ENCODE data around the gene PALLD. TPM values are rescaled to one million over a fixed set of nuclear protein-coding genes. Genes with fewer than 3 reads are reported as not detected.

The PALLD gene
- total RNA-seq, 5 donors from 2014 or later (not counting 1 experiment from before 2014, with no cell fraction given) = 0.56 to 1.9 (median 0.93) TPM

- POLR2A ChIA-PET = no interaction called here
- Histone ChIP-seq H3K4me1 (ENCODE audit: control insufficient read depth in 1 of 2, extremely low read depth in 1 of 2, insufficient read depth in 2 of 2, low read length in 2 of 2) (no peaks in the 10 kb centered on the region), H3K9me3 (no peaks in the 10 kb centered on the region), H3K27ac (ENCODE audit: low read length) (no peak overlapping the region), H3K36me3 (ENCODE audit: control insufficient read depth in 2 of 2, extremely low read depth in 1 of 2, insufficient read depth in 1 of 2, low read length in 1 of 2) (no peaks in the 10 kb centered on the region), H3K27me3 (replicated peaks in 1 of 2; ENCODE audit: control insufficient read depth in 2 of 2, extremely low read depth in 1 of 2, insufficient read depth in 2 of 2, low read length in 1 of 2) (no peaks in the 10 kb centered on the region), H3K4me3 (ENCODE audit: control insufficient read depth in 1 of 2, extremely low read depth in 1 of 2, low read length in 1 of 2) (no peak overlapping the region)
- CTCF ChIA-PET = interaction anchor here in 1 of 2 donors (0.6 kb wide), 1 partner anchor 12 kb away, joined by 3 read pairs; no protein-coding TSS in a partner anchor
- Mint-ChIP-seq H3K4me1 (no peaks in the 10 kb centered on the region), H3K4me3 (no peak overlapping the region), H3K36me3 (no peaks in the 10 kb centered on the region), H3K9me3 (no peaks in the 10 kb centered on the region), H3K27me3 (peaks cover 4% of the 10 kb centered on the region in 2 donors), H3K27ac (no peak overlapping the region)
- WGBS (ENCODE audit: insufficient coverage) = 61% methylated on average over 6 of the region's 9 CpGs
- DNase-seq = no peak
- ATAC-seq (replicated peaks in 1 of 4) = no peak
Measured at GRCh38 chr4:168540086-168540485, 43.2 kb downstream of the PALLD start.

DNA sequence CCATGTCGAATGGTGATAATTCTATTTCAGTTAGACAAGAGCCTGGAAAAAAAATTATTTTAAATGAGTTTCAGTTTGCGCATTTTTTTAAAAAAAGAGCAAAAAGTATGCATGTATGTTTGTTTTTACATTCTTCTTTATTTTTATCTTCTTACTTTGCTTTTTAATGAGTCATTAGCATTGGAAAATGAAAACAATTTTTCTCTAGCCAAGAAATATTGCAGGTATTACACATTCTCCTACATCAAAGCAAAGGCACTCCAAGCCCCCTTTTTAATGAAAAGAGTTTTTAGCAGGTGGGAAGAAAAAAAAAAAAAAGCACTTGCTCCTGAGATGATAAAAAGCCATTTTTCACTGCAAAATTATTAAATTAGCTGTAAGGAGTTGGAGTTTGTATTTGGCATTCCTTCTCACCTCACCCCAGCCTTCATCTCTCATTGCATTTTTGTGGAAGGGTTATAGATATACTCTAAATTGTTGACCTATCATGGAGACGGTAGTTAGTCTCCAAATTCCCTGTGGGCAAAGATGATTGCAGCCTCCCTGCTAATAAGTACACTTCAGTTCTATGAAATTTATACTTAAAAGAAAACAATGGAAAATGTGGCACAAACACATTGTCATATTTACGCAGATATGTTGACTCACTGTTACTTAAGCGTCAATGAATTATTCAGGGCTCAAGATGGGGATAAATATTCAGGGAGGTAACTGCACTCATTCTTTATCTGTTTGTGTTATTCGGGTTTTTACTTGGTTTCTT lies 43.8 kb downstream of the PALLD start:
- Histone ChIP-seq H3K4me3 (ENCODE audit: control insufficient read depth in 1 of 2, extremely low read depth in 1 of 2, low read length in 1 of 2) (no peak overlapping the region), H3K9me3 (no peaks in the 10 kb centered on the region), H3K36me3 (ENCODE audit: control insufficient read depth in 2 of 2, extremely low read depth in 1 of 2, insufficient read depth in 1 of 2, low read length in 1 of 2) (no peaks in the 10 kb centered on the region), H3K4me1 (ENCODE audit: control insufficient read depth in 1 of 2, extremely low read depth in 1 of 2, insufficient read depth in 2 of 2, low read length in 2 of 2) (no peaks in the 10 kb centered on the region), H3K27me3 (replicated peaks in 1 of 2; ENCODE audit: control insufficient read depth in 2 of 2, extremely low read depth in 1 of 2, insufficient read depth in 2 of 2, low read length in 1 of 2) (no peaks in the 10 kb centered on the region), H3K27ac (ENCODE audit: low read length) (no peak overlapping the region)
- Mint-ChIP-seq H3K4me1 (no peaks in the 10 kb centered on the region), H3K27ac (no peak overlapping the region), H3K4me3 (no peak overlapping the region), H3K9me3 (no peaks in the 10 kb centered on the region), H3K27me3 (peaks cover 4 to 5% of the 10 kb centered on the region in 2 donors), H3K36me3 (no peaks in the 10 kb centered on the region)
- ChIA-PET CTCF (interaction anchor here in 1 of 2 donors (0.6 kb wide), 1 partner anchor 11 kb away, joined by 3 read pairs; no protein-coding TSS in a partner anchor), POLR2A (no interaction called here)
- WGBS (ENCODE audit: insufficient coverage) = 93% methylated on average over 2 of the region's 6 CpGs
- no peak for ATAC-seq (replicated peaks in 1 of 4)
- DNase-seq = no peak

DNA sequence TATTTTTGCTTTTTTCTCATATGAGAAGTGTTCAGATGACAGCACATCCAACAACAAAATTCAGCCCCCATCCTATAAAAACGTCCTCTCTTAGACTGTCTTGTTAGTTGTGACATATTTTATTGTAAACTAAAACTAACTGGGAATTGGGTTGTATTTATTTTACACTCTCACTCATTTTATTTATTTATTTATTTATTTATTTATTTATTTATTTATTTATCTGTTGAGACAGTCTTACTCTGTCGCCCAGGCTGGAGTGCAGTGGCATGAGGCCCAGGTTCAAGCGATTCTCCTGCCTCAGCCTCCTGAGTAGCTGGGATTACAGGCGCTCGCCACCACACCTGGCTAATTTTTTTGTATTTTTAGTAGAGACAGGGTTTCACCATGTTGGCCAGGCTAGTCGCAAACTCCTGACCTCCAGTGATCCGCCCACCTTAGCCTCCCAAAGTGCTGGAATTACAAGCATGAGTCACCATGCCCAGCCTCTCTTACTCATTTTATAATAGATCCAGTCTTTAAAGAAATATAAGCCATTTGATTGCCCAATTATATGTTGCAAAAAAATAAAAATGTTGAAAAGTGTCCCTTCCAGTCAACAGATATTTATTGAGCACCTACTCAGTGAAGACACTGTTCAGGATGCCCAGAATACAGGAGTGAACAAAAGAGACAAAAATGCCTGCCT lies 44.6 kb downstream of the PALLD start:
- Histone ChIP-seq H3K4me3 (ENCODE audit: control insufficient read depth in 1 of 2, extremely low read depth in 1 of 2, low read length in 1 of 2) (no peak overlapping the region), H3K36me3 (ENCODE audit: control insufficient read depth in 2 of 2, extremely low read depth in 1 of 2, insufficient read depth in 1 of 2, low read length in 1 of 2) (no peaks in the 10 kb centered on the region), H3K9me3 (no peaks in the 10 kb centered on the region), H3K27me3 (replicated peaks in 1 of 2; ENCODE audit: control insufficient read depth in 2 of 2, extremely low read depth in 1 of 2, insufficient read depth in 2 of 2, low read length in 1 of 2) (no peaks in the 10 kb centered on the region), H3K27ac (ENCODE audit: low read length) (no peak overlapping the region), H3K4me1 (ENCODE audit: control insufficient read depth in 1 of 2, extremely low read depth in 1 of 2, insufficient read depth in 2 of 2, low read length in 2 of 2) (no peaks in the 10 kb centered on the region)
- ATAC-seq (replicated peaks in 1 of 4) (no peak), DNase-seq (no peak)
- Mint-ChIP-seq H3K9me3 (no peaks in the 10 kb centered on the region), H3K36me3 (no peaks in the 10 kb centered on the region), H3K4me1 (no peaks in the 10 kb centered on the region), H3K27me3 (peaks cover 4 to 5% of the 10 kb centered on the region in 2 donors), H3K27ac (no peak overlapping the region), H3K4me3 (no peak overlapping the region)
- WGBS (ENCODE audit: insufficient coverage) = no CpG with 5 or more reads among the region's 7 CpGs
- ChIA-PET POLR2A (no interaction called here), CTCF (no interaction called here)

- no peaks in the 10 kb centered on the region for H3K9me3 Mint-ChIP-seq
- no peak overlapping the region for H3K27ac Mint-ChIP-seq
- ATAC-seq (replicated peaks in 1 of 4) (no peak), DNase-seq (no peak)
- ChIA-PET POLR2A (no interaction called here), CTCF (no interaction called here)
- Histone ChIP-seq H3K27ac (ENCODE audit: low read length) (no peak overlapping the region), H3K27me3 (replicated peaks in 1 of 2; ENCODE audit: control insufficient read depth in 2 of 2, extremely low read depth in 1 of 2, insufficient read depth in 2 of 2, low read length in 1 of 2) (no peaks in the 10 kb centered on the region), H3K4me3 (ENCODE audit: control insufficient read depth in 1 of 2, extremely low read depth in 1 of 2, low read length in 1 of 2) (no peak overlapping the region), H3K9me3 (no peaks in the 10 kb centered on the region), H3K36me3 (ENCODE audit: control insufficient read depth in 2 of 2, extremely low read depth in 1 of 2, insufficient read depth in 1 of 2, low read length in 1 of 2) (no peaks in the 10 kb centered on the region), H3K4me1 (ENCODE audit: control insufficient read depth in 1 of 2, extremely low read depth in 1 of 2, insufficient read depth in 2 of 2, low read length in 2 of 2) (no peaks in the 10 kb centered on the region)
- no peak overlapping the region for H3K4me3 Mint-ChIP-seq
- no CpG with 5 or more reads among the region's 4 CpGs for WGBS (ENCODE audit: insufficient coverage)
- no peaks in the 10 kb centered on the region for H3K36me3 Mint-ChIP-seq
- peaks cover 0 to 1% of the 10 kb centered on the region in 2 donors for H3K27me3 Mint-ChIP-seq
- H3K4me1 Mint-ChIP-seq = no peaks in the 10 kb centered on the region
Measured at GRCh38 chr4:168549143-168549542, 52.3 kb downstream of the PALLD start.

GRCh38 chr4:168550064-168550766 lies 53.4 kb downstream of the PALLD start:
- no peaks in the 10 kb centered on the region for H3K36me3 Mint-ChIP-seq
- no peak overlapping the region for H3K4me3 ChIP-seq (ENCODE audit: control insufficient read depth in 1 of 2, extremely low read depth in 1 of 2, low read length in 1 of 2)
- peaks cover 0 to 1% of the 10 kb centered on the region in 2 donors for H3K27me3 Mint-ChIP-seq
- H3K27ac Mint-ChIP-seq = no peak overlapping the region
- CTCF ChIA-PET = no interaction called here
- H3K27ac ChIP-seq (ENCODE audit: low read length) = no peak overlapping the region
- no peaks in the 10 kb centered on the region for H3K9me3 Mint-ChIP-seq
- POLR2A ChIA-PET = no interaction called here
- ATAC-seq (replicated peaks in 1 of 4) (no peak), DNase-seq (no peak)
- no peaks in the 10 kb centered on the region for H3K4me1 Mint-ChIP-seq
- H3K27me3 ChIP-seq (replicated peaks in 1 of 2; ENCODE audit: control insufficient read depth in 2 of 2, extremely low read depth in 1 of 2, insufficient read depth in 2 of 2, low read length in 1 of 2) = no peaks in the 10 kb centered on the region
- no peaks in the 10 kb centered on the region for H3K9me3 ChIP-seq
- no peaks in the 10 kb centered on the region for H3K36me3 ChIP-seq (ENCODE audit: control insufficient read depth in 2 of 2, extremely low read depth in 1 of 2, insufficient read depth in 1 of 2, low read length in 1 of 2)
- WGBS (ENCODE audit: insufficient coverage) = 69% methylated on average over 2 of the region's 5 CpGs
- no peak overlapping the region for H3K4me3 Mint-ChIP-seq
- no peaks in the 10 kb centered on the region for H3K4me1 ChIP-seq (ENCODE audit: control insufficient read depth in 1 of 2, extremely low read depth in 1 of 2, insufficient read depth in 2 of 2, low read length in 2 of 2)

DNA sequence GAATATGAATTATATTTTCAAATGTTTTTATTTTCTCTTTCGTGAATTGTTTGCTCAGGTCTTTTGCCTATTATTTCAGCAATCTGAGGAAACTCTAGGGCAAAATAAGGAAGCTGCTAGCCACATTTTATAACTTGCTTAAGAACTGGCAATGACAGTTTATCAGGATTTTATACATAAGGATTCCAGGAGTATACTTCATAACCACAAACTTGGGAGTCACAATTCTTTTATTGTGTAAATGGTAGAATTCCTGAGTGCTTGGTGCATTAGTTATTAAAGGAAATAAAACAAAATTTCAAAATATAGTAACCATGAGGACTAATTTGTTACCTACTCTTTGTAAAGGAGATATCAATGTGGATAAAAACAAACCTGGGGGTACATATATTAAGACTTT lies 54.4 kb downstream of the PALLD start:
- no peaks in the 10 kb centered on the region for H3K27me3 Mint-ChIP-seq
- H3K27ac Mint-ChIP-seq = no peak overlapping the region
- H3K36me3 ChIP-seq (ENCODE audit: control insufficient read depth in 2 of 2, extremely low read depth in 1 of 2, insufficient read depth in 1 of 2, low read length in 1 of 2) = no peaks in the 10 kb centered on the region
- no peak overlapping the region for H3K27ac ChIP-seq (ENCODE audit: low read length)
- no peaks in the 10 kb centered on the region for H3K4me1 Mint-ChIP-seq
- no peaks in the 10 kb centered on the region for H3K9me3 Mint-ChIP-seq
- POLR2A ChIA-PET = no interaction called here
- CTCF ChIA-PET = interaction anchor here in 1 of 2 donors (0.6 kb wide), 1 partner anchor 957 kb away, joined by 3 read pairs; no protein-coding TSS in a partner anchor
- no peaks in the 10 kb centered on the region for H3K27me3 ChIP-seq (replicated peaks in 1 of 2; ENCODE audit: control insufficient read depth in 2 of 2, extremely low read depth in 1 of 2, insufficient read depth in 2 of 2, low read length in 1 of 2)
- no peaks in the 10 kb centered on the region for H3K4me1 ChIP-seq (ENCODE audit: control insufficient read depth in 1 of 2, extremely low read depth in 1 of 2, insufficient read depth in 2 of 2, low read length in 2 of 2)
- DNase-seq (no peak), ATAC-seq (replicated peaks in 1 of 4) (no peak)
- no peaks in the 10 kb centered on the region for H3K36me3 Mint-ChIP-seq
- no CpG with 5 or more reads among the region's 1 CpG for WGBS (ENCODE audit: insufficient coverage)
- H3K4me3 Mint-ChIP-seq = no peak overlapping the region
- no peaks in the 10 kb centered on the region for H3K9me3 ChIP-seq
- H3K4me3 ChIP-seq (ENCODE audit: control insufficient read depth in 1 of 2, extremely low read depth in 1 of 2, low read length in 1 of 2) = no peak overlapping the region
